GM23338 (cell line): Measurements from ENCODE around the gene TLR6. TPM values are rescaled to one million over a fixed set of nuclear protein-coding genes. Genes with fewer than 3 reads are reported as not detected.
"Not testable (repeated sequence)": the region's sequence is repeated elsewhere in the genome, so short reads cannot be mapped to it uniquely, and the experiment has no call there.

Experiments used
- ATAC-seq: fragments of 200-7000 bp; cut with Tn5 transposase; 3 replicates; pipeline ENCODE4 v1.9.1; 2020
- DNase-seq: peaks from one replicate; pipeline ENCODE4 v3.0.0-alpha.2; 2015; ENCODE audit warnings: low spot score
- H2AFZ ChIP-seq: fragments of 200-600 bp; sonication (generic); 2 replicates; pipeline ENCODE4 v1.8.0; 2016; ENCODE audit warnings: antibody characterized with exemption, mild to moderate bottlenecking, moderate library complexity
- H3F3A ChIP-seq: fragments of 200-600 bp; sonication (generic); replicated peaks from 2 replicates; pipeline ENCODE4 v1.8.0; 2017; ENCODE audit warnings: antibody characterized with exemption, mixed run types, low read depth
- H3K27ac ChIP-seq: fragments of 200-600 bp; sonication (generic); 2 replicates; pipeline ENCODE4 v1.6.1; 2016; ENCODE audit warnings: low read depth
- H3K27me3 ChIP-seq: fragments of 200-600 bp; sonication (generic); 2 replicates; pipeline ENCODE4 v1.8.0; 2016; ENCODE audit warnings: mild to moderate bottlenecking, mixed run types, moderate library complexity; ENCODE audit not compliant: insufficient read depth
- H3K36me3 ChIP-seq: fragments of 200-600 bp; sonication (generic); 2 replicates; pipeline ENCODE4 v1.8.0; 2016; ENCODE audit warnings: mild to moderate bottlenecking; ENCODE audit not compliant: insufficient read depth
- H3K4me1 ChIP-seq: fragments of 200-600 bp; sonication (generic); 2 replicates; pipeline ENCODE4 v1.8.0; 2016; ENCODE audit warnings: mild to moderate bottlenecking, moderate library complexity; ENCODE audit not compliant: insufficient read depth
- H3K4me2 ChIP-seq: fragments of 200-600 bp; sonication (generic); 2 replicates; pipeline ENCODE4 v1.7.1; 2017; ENCODE audit warnings: mixed run types
- H3K4me3 ChIP-seq: fragments of 200-600 bp; sonication (generic); 2 replicates; pipeline ENCODE4 v1.6.1; 2016; ENCODE audit warnings: mixed run types
- H3K79me2 ChIP-seq: fragments of 200-600 bp; sonication (generic); replicated peaks from 2 replicates; pipeline ENCODE4 v1.8.0; 2017; ENCODE audit warnings: mild to moderate bottlenecking; ENCODE audit not compliant: insufficient read depth
- H3K9me2 ChIP-seq: fragments of 200-600 bp; sonication (generic); 2 replicates; pipeline ENCODE4 v1.8.0; 2017; ENCODE audit not compliant: insufficient read depth
- H4K20me1 ChIP-seq: fragments of 200-600 bp; sonication (generic); replicated peaks from 2 replicates; pipeline ENCODE4 v1.8.0; 2017; ENCODE audit warnings: mild to moderate bottlenecking; ENCODE audit not compliant: insufficient read depth
- H3K27ac Mint-ChIP-seq: 2 replicates; pipeline ENCODE4 v1.8.0; 2020; ENCODE audit warnings: inconsistent platforms, mild to moderate bottlenecking, moderate library complexity, mixed read lengths
- H3K27me3 Mint-ChIP-seq: 3 replicates; pipeline ENCODE4 v1.8.0; 2022; ENCODE audit warnings: low read depth, mild to moderate bottlenecking, moderate library complexity, mixed read lengths, inconsistent platforms; ENCODE audit not compliant: insufficient read depth, poor library complexity
- H3K36me3 Mint-ChIP-seq: 3 replicates; pipeline ENCODE4 v1.8.0; 2021; ENCODE audit warnings: low read depth, mild to moderate bottlenecking, inconsistent platforms, moderate library complexity, mixed read lengths
- H3K4me1 Mint-ChIP-seq: 3 replicates; pipeline ENCODE4 v1.8.0; 2020; ENCODE audit warnings: mild to moderate bottlenecking, inconsistent platforms, mixed read lengths
- H3K4me3 Mint-ChIP-seq: 3 replicates; pipeline ENCODE4 v1.8.0; 2021; ENCODE audit warnings: moderate library complexity, mild to moderate bottlenecking, inconsistent platforms, mixed read lengths
- H3K9me3 Mint-ChIP-seq: 3 replicates; pipeline ENCODE4 v1.8.0; 2020; ENCODE audit warnings: moderate library complexity, mild to moderate bottlenecking, inconsistent platforms, mixed read lengths
- EZH2phosphoT487 ChIP-seq: fragments of 200-600 bp; sonication (generic); IDR thresholded peaks from one replicate; pipeline ENCODE4 v1.8.1; 2018; ENCODE audit warnings: antibody characterized with exemption; ENCODE audit not compliant: unreplicated experiment
- POLR2AphosphoS5 ChIP-seq: IDR thresholded peaks from 2 replicates; pipeline ENCODE4 v1.6.1; 2016; ENCODE audit warnings: antibody characterized with exemption, low read depth
- ZNF462 ChIP-seq: fragments of 250-450 bp; sonication (Bioruptor Pico); IDR thresholded peaks from 2 replicates; pipeline ENCODE4 v1.5.0; 2020; ENCODE audit warnings: mild to moderate bottlenecking, moderate library complexity
- polyA plus RNA-seq: library from polyadenylated mRNA; unstranded; fragments of >200 nt; fragmentation: Nextera tagmentation; extraction: Ambion mirVana; gene quantifications from 2 replicates; pipeline ENCODE4 v1.2.1, GENCODE V29; 2016
- total RNA-seq: library from RNA; depleted of rRNA; stranded (reverse); fragments of >200 nt; shearing (Covaris generic); gene quantifications from 2 replicates; pipeline ENCODE4 v1.2.3, GENCODE V29; 2014

TLR6 gene
- total and polyA plus RNA-seq, 2 experiments from 2014 or later = 0.14 TPM; not detected in 1

- H3K4me1 Mint-ChIP-seq, H3K27ac Mint-ChIP-seq, H3K4me3 Mint-ChIP-seq, H3K4me3 ChIP-seq, H3K79me2 ChIP-seq, ATAC-seq, H3K9me2 ChIP-seq, H3F3A ChIP-seq, H3K27ac ChIP-seq, H4K20me1 ChIP-seq, H3K4me2 ChIP-seq, H2AFZ ChIP-seq, H3K36me3 ChIP-seq, H3K4me1 ChIP-seq, DNase-seq, H3K36me3 Mint-ChIP-seq, H3K27me3 ChIP-seq, H3K27me3 Mint-ChIP-seq: not testable (repeated sequence)
- H3K9me3 Mint-ChIP-seq = peaks cover 33% of the 10 kb centered on the region
Observed at GRCh38 chr4:38807462-38807861, 49.2 kb downstream of the TLR6 start.

GRCh38 chr4:38806251-38806650 is 50.4 kb downstream of the TLR6 start:
- H3K4me1 Mint-ChIP-seq, H3K27me3 Mint-ChIP-seq, H4K20me1 ChIP-seq, H3K36me3 ChIP-seq, H3K4me3 ChIP-seq, H3K27me3 ChIP-seq, H3K27ac ChIP-seq, H3K27ac Mint-ChIP-seq, H3K4me1 ChIP-seq, ATAC-seq, H3F3A ChIP-seq, H3K79me2 ChIP-seq, H3K9me2 ChIP-seq, H2AFZ ChIP-seq, DNase-seq, H3K4me3 Mint-ChIP-seq, H3K4me2 ChIP-seq: not testable (repeated sequence)
- Mint-ChIP-seq H3K9me3 (peaks cover 44% of the 10 kb centered on the region), H3K36me3 (peaks cover 14% of the 10 kb centered on the region)

- no peak overlapping the region for H3K27ac ChIP-seq
- DNase-seq = no peak
- H3K4me1 ChIP-seq = no peaks in the 10 kb centered on the region
- TF ChIP-seq POLR2AphosphoS5 (no peak), ZNF462 (CRISPR knock-in tag) (no peak), EZH2phosphoT487 (no peak)
- no peak overlapping the region for H3K27ac Mint-ChIP-seq
- ATAC-seq = no peak
- H3K27me3 Mint-ChIP-seq = peaks cover 2% of the 10 kb centered on the region
- H3K27me3 ChIP-seq = no peaks in the 10 kb centered on the region
- 0 out of 2 replicates have a peak, but pooled peaks cover 6% of the 10 kb centered on the region for H3K9me2 ChIP-seq
- no peaks in the 10 kb centered on the region for H3K79me2 ChIP-seq
- H3K4me3 ChIP-seq = no peak overlapping the region
- H3K4me1 Mint-ChIP-seq = no peaks in the 10 kb centered on the region; the same call in 2 of the 3 replicates
- H3K4me3 Mint-ChIP-seq = no peak overlapping the region
- H3K4me2 ChIP-seq = no peak overlapping the region
- H3F3A ChIP-seq = no peaks in the 10 kb centered on the region
- peaks cover 50% of the 10 kb centered on the region for H3K9me3 Mint-ChIP-seq
- no peak overlapping the region for H2AFZ ChIP-seq
- H4K20me1 ChIP-seq = no peaks in the 10 kb centered on the region
- H3K36me3 Mint-ChIP-seq = peaks cover 17% of the 10 kb centered on the region
- no peaks in the 10 kb centered on the region for H3K36me3 ChIP-seq
Observed at GRCh38 chr4:38805530-38806145, 51.0 kb downstream of the TLR6 start.
